GM23248 (cell line): Measurements from ENCODE around the gene LARP7.

ENCODE experiments used
- EZH2 ChIP-seq: fragments of 200-600 bp; sonication (generic); IDR thresholded peaks from 2 replicates; pipeline ENCODE4 v1.6.1; 2018; ENCODE audit warnings: antibody characterized with exemption, mild to moderate bottlenecking; ENCODE audit not compliant: insufficient read depth, poor library complexity, severe bottlenecking
- EZH2phosphoT487 ChIP-seq: fragments of 200-600 bp; sonication (generic); IDR thresholded peaks from 2 replicates; pipeline ENCODE4 v1.6.1; 2018; ENCODE audit warnings: antibody characterized with exemption, moderate library complexity, mild to moderate bottlenecking, low read depth; ENCODE audit not compliant: insufficient read depth

GRCh38 chr4:112626228-112626627, 10.7 kb upstream of the LARP7 start:
- TF ChIP-seq EZH2phosphoT487 (no peak), EZH2 (no peak)
